DND-41 (cell line): Measurements from ENCODE around the gene EPM2A.

Source experiments
- ATAC-seq: fragments of 200-7000 bp; cut with Tn5 transposase; 3 replicates; pipeline ENCODE4 v1.9.1; 2021; ENCODE audit warnings: low read depth; ENCODE audit not compliant: insufficient read depth
- DNase-seq: peaks from one replicate; pipeline ENCODE4 v3.0.0-alpha.2; 2020
- H2AFZ ChIP-seq: 2 replicates; pipeline ENCODE4 v1.6.0; 2012; ENCODE audit warnings: low read depth, low read length
- H3K27ac ChIP-seq: 2 replicates; pipeline ENCODE4 v1.5.1; 2012; ENCODE audit warnings: low read length, inconsistent platforms
- H3K27me3 ChIP-seq: fragments of 200-600 bp; sonication (generic); 2 replicates; pipeline ENCODE4 v1.6.0; 2012; ENCODE audit warnings: low read length, mild to moderate bottlenecking, inconsistent platforms; ENCODE audit not compliant: insufficient read depth, poor library complexity
- H3K36me3 ChIP-seq: 2 replicates; pipeline ENCODE4 v1.5.1; 2012; ENCODE audit warnings: low read length, inconsistent platforms; ENCODE audit not compliant: insufficient read depth
- H3K4me1 ChIP-seq: 2 replicates; pipeline ENCODE4 v1.5.1; 2012; ENCODE audit warnings: mild to moderate bottlenecking, low read length; ENCODE audit not compliant: insufficient read depth
- H3K4me2 ChIP-seq: 2 replicates; pipeline ENCODE4 v1.6.0; 2012; ENCODE audit warnings: mild to moderate bottlenecking, moderate library complexity, low read length, inconsistent platforms; ENCODE audit not compliant: insufficient read depth
- H3K4me3 ChIP-seq, 2 experiments: fragments of 200-600 bp in 1 of 2; shearing (Covaris generic) in 1 of 2; 2 replicates each; pipeline ENCODE4 v1.5.1; 2012 to 2016; ENCODE audit warnings: inconsistent platforms in 2 of 2, low read length in 2 of 2, mild to moderate bottlenecking in 2 of 2, low read depth in 1 of 2, moderate library complexity in 1 of 2
- H3K79me2 ChIP-seq: 2 replicates; pipeline ENCODE4 v1.6.0; 2012; ENCODE audit warnings: low read length, inconsistent platforms; ENCODE audit not compliant: insufficient read depth
- H3K9ac ChIP-seq: 2 replicates; pipeline ENCODE4 v1.6.0; 2012; ENCODE audit warnings: low read depth, mild to moderate bottlenecking, inconsistent platforms, low read length, moderate library complexity
- H3K9me3 ChIP-seq: 2 replicates; pipeline ENCODE4 v1.5.1; 2012; ENCODE audit warnings: low read length, moderate library complexity, mild to moderate bottlenecking, inconsistent platforms; ENCODE audit not compliant: insufficient read depth, severe bottlenecking
- H4K20me1 ChIP-seq: 2 replicates; pipeline ENCODE4 v1.6.0; 2012; ENCODE audit warnings: low read length; ENCODE audit not compliant: insufficient read depth
- CTCF ChIP-seq: IDR thresholded peaks from 2 replicates; pipeline ENCODE4 v1.5.1; 2012; ENCODE audit warnings: borderline replicate concordance, low read length, moderate library complexity, mild to moderate bottlenecking; ENCODE audit not compliant: poor library complexity, severe bottlenecking; ENCODE audit errors: extremely low read depth
- EZH2 ChIP-seq: IDR thresholded peaks from 3 replicates; pipeline ENCODE4 v1.6.1; 2012; ENCODE audit warnings: borderline replicate concordance, low read depth, mild to moderate bottlenecking, moderate library complexity, low read length, inconsistent platforms; ENCODE audit not compliant: severe bottlenecking

The EPM2A gene

GRCh38 chr6:145735356-145736165 lies at the start of gene EPM2A:
EPM2A (minus strand) TSS chr6:145735520; CDS start chr6:145735498, 22 bp downstream.
- Histone ChIP-seq H3K79me2 (peaks cover 13% of the 10 kb centered on the region), H3K27ac (peak within 1 kb of the TSS; percentile 91), H3K27me3 (no peaks in the 10 kb centered on the region), H3K4me1 (peaks cover 38% of the 10 kb centered on the region), H2AFZ (peak within 1 kb of the TSS; percentile 84), H4K20me1 (no peaks in the 10 kb centered on the region), H3K9ac (peak within 1 kb of the TSS; percentile 100), H3K4me2 (peak within 1 kb of the TSS; percentile 55), H3K9me3 (no peaks in the 10 kb centered on the region), H3K36me3 (no peaks in the 10 kb centered on the region), H3K4me3 (peak within 1 kb of the TSS; percentile 63 to 80)
- ATAC-seq (peak; percentile 61), DNase-seq (peak; percentile 54)
- TF ChIP-seq CTCF (peak; percentile 20), EZH2 (no peak)

- Histone ChIP-seq H3K36me3 (0 out of 2 replicates have a peak, but pooled peaks cover 3% of the 10 kb centered on the region), H3K9me3 (no peaks in the 10 kb centered on the region), H3K4me3 (no peak overlapping the region), H3K9ac (no peak overlapping the region), H3K79me2 (no peaks in the 10 kb centered on the region), H3K4me1 (peaks cover 16% of the 10 kb centered on the region), H4K20me1 (no peaks in the 10 kb centered on the region), H3K27me3 (no peaks in the 10 kb centered on the region), H3K27ac (peak overlapping the region; percentile 16; the same call in 1 of the 2 replicates), H3K4me2 (no peak overlapping the region), H2AFZ (no peak overlapping the region)
- ATAC-seq (no peak), DNase-seq (no peak)
- TF ChIP-seq CTCF: no peak
- TF ChIP-seq EZH2: no peak
Measured at GRCh38 chr6:145784683-145785082, 49.4 kb upstream of the EPM2A start.

- ATAC-seq: peak; percentile 89
- Histone ChIP-seq H3K4me3 (no peak overlapping the region), H2AFZ (no peak overlapping the region), H3K4me1 (peaks cover 16% of the 10 kb centered on the region), H3K79me2 (no peaks in the 10 kb centered on the region), H3K9ac (no peak overlapping the region), H3K9me3 (no peaks in the 10 kb centered on the region), H3K27me3 (no peaks in the 10 kb centered on the region), H3K4me2 (0 out of 2 replicates have a peak overlapping the region, but pooled peaks have one; percentile 2), H4K20me1 (no peaks in the 10 kb centered on the region), H3K36me3 (0 out of 2 replicates have a peak, but pooled peaks cover 3% of the 10 kb centered on the region), H3K27ac (peak overlapping the region; percentile 48; the same call in 1 of the 2 replicates)
- TF ChIP-seq CTCF (no peak), EZH2 (no peak)
- DNase-seq: peak; percentile 51
Measured at GRCh38 chr6:145783796-145784195, 48.5 kb upstream of the EPM2A start.
